PFSK-1 (cell line): ENCODE measurements around the gene FHL5.

Experiments used
- FOXP2 ChIP-seq: optimal IDR thresholded peaks from 2 replicates; pipeline ENCODE3; 2011; ENCODE audit warnings: borderline replicate concordance, control low read depth, inconsistent platforms; ENCODE audit not compliant: insufficient read depth; ENCODE audit errors: extremely low read length, extremely low read depth
- POLR2AphosphoS5 ChIP-seq: IDR thresholded peaks from 2 replicates; pipeline ENCODE4 v1.6.1; 2012; ENCODE audit warnings: low read depth, mild to moderate bottlenecking, control low read depth, low read length, moderate library complexity
- SIN3A ChIP-seq: IDR thresholded peaks from 2 replicates; pipeline ENCODE4 v1.6.1; 2012; ENCODE audit warnings: mild to moderate bottlenecking, low read length, moderate library complexity, borderline replicate concordance; ENCODE audit not compliant: insufficient read depth
- TAF1 ChIP-seq: IDR thresholded peaks from 2 replicates; pipeline ENCODE4 v1.6.1; 2012; ENCODE audit warnings: low read length, control low read depth, borderline replicate concordance; ENCODE audit not compliant: insufficient read depth
- TF ChIP-seq, protein P1 (sequence below), 2 experiments: IDR thresholded peaks; 2 replicates each; pipeline versions ENCODE4 v1.6.1 to v1.8.0; 2011 to 2012; ENCODE audit warnings: low read depth in 2 of 2, low read length in 2 of 2, control low read depth in 1 of 2, inconsistent platforms in 1 of 2, mild to moderate bottlenecking in 1 of 2, moderate library complexity in 1 of 2; ENCODE audit not compliant: insufficient read depth in 1 of 2

The FHL5 gene

DNA sequence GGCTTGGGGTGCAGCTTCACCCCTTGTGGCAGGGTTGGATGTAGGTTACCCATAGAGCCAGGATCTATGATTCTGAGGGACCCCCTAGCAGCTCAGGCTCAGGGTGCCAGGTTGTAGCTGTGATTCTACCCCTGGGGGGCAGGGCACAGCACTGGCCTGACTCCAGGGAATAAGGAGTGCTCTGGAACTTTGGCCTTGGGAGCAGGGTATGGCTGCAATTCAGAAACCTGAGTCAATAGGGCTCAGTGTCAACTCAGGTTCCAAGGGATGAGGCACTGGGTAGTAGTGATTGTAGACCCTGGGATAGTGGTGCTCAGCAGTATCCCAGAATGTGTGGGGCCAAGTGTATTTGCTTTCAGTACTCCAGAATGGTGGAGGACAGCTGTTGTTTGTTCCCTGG is 8.6 kb downstream of the FHL5 start:
- TF ChIP-seq TAF1 (no peak), POLR2AphosphoS5 (no peak), FOXP2 (no peak), SIN3A (no peak)
- TF ChIP-seq, protein P1, sequence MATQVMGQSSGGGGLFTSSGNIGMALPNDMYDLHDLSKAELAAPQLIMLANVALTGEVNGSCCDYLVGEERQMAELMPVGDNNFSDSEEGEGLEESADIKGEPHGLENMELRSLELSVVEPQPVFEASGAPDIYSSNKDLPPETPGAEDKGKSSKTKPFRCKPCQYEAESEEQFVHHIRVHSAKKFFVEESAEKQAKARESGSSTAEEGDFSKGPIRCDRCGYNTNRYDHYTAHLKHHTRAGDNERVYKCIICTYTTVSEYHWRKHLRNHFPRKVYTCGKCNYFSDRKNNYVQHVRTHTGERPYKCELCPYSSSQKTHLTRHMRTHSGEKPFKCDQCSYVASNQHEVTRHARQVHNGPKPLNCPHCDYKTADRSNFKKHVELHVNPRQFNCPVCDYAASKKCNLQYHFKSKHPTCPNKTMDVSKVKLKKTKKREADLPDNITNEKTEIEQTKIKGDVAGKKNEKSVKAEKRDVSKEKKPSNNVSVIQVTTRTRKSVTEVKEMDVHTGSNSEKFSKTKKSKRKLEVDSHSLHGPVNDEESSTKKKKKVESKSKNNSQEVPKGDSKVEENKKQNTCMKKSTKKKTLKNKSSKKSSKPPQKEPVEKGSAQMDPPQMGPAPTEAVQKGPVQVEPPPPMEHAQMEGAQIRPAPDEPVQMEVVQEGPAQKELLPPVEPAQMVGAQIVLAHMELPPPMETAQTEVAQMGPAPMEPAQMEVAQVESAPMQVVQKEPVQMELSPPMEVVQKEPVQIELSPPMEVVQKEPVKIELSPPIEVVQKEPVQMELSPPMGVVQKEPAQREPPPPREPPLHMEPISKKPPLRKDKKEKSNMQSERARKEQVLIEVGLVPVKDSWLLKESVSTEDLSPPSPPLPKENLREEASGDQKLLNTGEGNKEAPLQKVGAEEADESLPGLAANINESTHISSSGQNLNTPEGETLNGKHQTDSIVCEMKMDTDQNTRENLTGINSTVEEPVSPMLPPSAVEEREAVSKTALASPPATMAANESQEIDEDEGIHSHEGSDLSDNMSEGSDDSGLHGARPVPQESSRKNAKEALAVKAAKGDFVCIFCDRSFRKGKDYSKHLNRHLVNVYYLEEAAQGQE (IDR thresholded peaks at IDR 0.05; ENCODE audit: insufficient read depth in 1 of 2, low read depth in 2 of 2, low read length in 2 of 2) = no peak

DNA sequence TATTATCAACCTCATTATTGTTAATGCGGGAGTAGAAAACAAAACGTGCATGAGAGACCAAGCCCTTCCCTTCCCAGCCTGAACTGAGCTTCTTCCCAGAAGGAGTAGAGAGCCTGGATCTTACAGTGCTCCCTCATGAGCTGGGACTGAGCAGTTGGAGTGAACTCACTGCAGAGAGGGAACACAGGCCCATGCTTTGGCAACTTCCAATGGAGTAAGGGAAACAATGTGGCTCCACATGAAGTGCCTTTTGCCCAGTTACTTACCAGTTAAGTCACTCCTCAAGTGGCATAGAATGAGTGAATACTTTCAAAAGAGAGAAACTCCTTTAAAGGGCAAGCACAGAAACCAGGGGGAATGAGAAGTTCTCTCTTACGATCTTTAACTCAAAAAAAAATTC is 12.4 kb downstream of the FHL5 start:
- no peak for TF ChIP-seq POLR2AphosphoS5
- no peak for TF ChIP-seq TAF1
- TF ChIP-seq FOXP2 = no peak
- TF ChIP-seq SIN3A = no peak
- TF ChIP-seq, protein P1 (IDR thresholded peaks at IDR 0.05; ENCODE audit: insufficient read depth in 1 of 2, low read depth in 2 of 2, low read length in 2 of 2) = no peak

DNA sequence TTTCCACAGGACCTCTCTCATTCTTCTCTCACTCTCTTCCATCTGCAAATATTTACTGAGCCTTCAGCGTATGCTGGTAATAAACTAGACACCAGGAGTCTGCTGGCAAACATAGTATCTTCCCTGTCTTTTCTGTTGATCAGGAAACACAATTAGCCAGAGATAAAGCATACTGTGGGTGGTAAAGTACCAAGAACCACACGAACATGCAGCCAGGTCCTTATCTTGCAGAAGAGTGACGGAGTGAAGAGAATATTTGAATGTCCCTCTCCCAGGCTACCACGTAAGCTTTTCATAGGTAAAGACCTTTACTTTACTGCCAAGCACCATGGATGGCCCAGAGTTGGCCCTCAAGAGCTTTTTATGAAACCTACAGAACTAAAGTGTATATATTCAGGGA is 13.3 kb downstream of the FHL5 start:
- TF ChIP-seq FOXP2 (no peak), TAF1 (no peak), POLR2AphosphoS5 (no peak), SIN3A (no peak)
- TF ChIP-seq, protein P1 (IDR thresholded peaks at IDR 0.05; ENCODE audit: insufficient read depth in 1 of 2, low read depth in 2 of 2, low read length in 2 of 2) = no peak

DNA sequence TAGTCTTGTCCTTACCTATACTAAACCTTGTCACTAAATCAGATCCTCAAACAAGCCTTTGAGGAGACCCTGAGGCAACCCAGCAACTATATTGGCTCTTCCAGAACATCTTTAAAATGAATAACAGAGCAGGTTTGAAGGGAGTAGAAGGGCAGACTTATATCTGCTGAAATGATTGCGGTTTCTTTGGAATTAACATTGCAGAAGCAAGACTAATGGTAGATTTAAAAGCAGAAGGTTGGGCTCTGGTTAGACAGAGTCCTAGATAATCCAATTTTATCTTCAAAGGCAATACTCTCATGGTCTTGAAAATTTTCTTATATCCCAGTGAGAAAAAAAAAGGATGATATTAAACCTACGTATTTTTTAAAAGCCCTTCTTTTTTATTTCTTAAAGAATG is 19.1 kb downstream of the FHL5 start:
- TF ChIP-seq POLR2AphosphoS5 (no peak), SIN3A (no peak), FOXP2 (no peak), TAF1 (no peak)
- TF ChIP-seq, protein P1 (IDR thresholded peaks at IDR 0.05; ENCODE audit: insufficient read depth in 1 of 2, low read depth in 2 of 2, low read length in 2 of 2) = no peak

DNA sequence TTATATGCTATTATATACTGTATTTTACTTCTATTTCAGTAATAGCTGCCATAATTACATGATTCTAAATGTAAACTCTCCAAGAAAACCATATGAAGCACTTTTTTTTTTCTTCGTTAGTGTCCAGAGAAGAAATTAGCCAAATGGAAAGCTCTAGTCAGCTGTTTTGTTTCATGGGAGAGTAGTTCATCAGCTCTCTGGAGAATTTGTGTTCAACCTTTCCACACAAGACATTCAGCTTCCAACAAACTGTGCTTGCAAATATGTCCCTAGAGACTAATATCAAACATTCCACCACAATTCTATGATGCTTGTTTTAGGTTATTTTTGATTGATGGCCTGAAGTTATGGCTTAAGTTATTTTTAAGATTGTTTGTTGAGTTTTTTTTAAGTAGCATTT is 19.5 kb downstream of the FHL5 start:
- TF ChIP-seq POLR2AphosphoS5 (no peak), SIN3A (no peak), FOXP2 (no peak), TAF1 (no peak)
- TF ChIP-seq, protein P1 (IDR thresholded peaks at IDR 0.05; ENCODE audit: insufficient read depth in 1 of 2, low read depth in 2 of 2, low read length in 2 of 2) = no peak
